GM10266 (cell line): ENCODE results near the gene ACTR8.

ENCODE experiments used
- DNase-seq: peaks from one replicate; pipeline ENCODE4 v3.0.0; 2012; ENCODE audit errors: extremely low spot score
- TF ChIP-seq, protein P1 (sequence below): IDR thresholded peaks from 2 replicates; pipeline ENCODE4 v1.5.1; 2012; ENCODE audit warnings: mild to moderate bottlenecking, low read depth; ENCODE audit not compliant: control insufficient read depth, insufficient read depth; ENCODE audit errors: missing control alignments

Gene ACTR8

DNA sequence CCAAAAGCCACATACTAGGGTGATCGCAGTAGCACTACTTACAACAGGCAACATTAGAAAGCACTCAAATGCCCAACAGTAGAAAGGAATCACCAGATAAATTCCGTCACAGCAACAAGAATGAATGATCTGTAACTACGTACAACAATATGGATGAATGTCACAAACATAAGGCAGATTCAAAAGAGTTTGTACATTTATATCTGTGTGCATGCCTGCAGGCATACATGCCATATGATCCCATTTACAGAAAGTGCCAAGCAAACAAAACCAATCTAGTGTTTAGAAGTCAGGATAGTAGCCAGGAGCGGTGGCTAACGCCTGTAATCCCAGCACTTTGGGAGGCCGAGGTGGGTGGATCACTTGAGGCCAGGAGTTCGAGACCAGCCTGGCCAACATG, 32.0 kb downstream of the ACTR8 start:
- no peak for DNase-seq
- TF ChIP-seq, protein P1, sequence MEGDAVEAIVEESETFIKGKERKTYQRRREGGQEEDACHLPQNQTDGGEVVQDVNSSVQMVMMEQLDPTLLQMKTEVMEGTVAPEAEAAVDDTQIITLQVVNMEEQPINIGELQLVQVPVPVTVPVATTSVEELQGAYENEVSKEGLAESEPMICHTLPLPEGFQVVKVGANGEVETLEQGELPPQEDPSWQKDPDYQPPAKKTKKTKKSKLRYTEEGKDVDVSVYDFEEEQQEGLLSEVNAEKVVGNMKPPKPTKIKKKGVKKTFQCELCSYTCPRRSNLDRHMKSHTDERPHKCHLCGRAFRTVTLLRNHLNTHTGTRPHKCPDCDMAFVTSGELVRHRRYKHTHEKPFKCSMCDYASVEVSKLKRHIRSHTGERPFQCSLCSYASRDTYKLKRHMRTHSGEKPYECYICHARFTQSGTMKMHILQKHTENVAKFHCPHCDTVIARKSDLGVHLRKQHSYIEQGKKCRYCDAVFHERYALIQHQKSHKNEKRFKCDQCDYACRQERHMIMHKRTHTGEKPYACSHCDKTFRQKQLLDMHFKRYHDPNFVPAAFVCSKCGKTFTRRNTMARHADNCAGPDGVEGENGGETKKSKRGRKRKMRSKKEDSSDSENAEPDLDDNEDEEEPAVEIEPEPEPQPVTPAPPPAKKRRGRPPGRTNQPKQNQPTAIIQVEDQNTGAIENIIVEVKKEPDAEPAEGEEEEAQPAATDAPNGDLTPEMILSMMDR = no peak

DNA sequence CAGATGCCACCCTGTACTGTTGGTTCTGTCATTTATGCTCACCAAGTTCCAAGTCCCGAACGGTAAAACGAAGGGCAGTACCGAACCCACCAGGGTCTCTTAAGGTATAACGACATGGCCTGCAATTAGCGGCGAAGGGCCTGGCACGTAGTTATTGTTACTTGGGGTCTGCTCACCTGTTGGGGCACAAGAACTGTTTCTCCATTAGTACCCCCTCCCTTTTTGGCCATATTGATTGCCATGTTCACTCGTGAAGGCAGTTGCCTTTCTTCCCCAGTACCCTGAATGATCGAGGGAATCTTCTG, 35.1 kb downstream of the ACTR8 start:
- DNase-seq = no peak
- TF ChIP-seq, protein P1 = no peak

DNA sequence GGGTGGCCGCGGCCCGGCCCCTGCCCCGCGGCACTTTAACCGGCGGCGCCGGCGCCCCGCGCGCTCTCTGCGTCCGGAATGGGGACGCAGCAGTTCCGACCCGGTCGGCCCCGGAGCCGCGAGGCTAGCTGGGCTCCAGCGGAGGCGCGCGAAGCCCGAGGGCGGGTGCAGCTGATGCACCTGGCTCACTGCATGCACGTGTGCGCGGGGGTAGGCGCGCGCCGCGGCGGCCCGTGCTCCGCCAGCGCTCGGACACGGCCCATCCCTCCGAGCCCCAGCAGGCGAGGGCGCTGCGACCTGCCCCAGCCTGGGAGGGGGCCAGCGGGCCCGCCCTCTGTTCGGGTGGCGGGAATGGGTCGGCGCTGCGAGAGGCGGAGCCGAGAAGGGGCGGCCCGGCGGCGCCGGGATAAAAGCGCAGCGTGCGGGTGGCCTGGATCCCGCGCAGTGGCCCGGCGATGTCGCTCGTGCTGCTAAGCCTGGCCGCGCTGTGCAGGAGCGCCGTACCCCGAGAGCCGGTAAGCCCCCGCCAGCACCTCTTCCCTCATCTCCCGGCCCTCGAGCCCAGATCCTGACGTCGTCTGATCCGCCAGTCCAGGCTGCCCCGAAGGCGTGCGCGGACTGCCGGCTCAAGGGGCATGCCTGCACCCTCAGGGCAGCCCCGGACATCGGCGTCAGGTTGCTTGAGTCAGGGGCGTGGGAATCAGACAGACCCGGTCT, 35.7 kb downstream of the ACTR8 start, which contains the start of the genes CHDH and IL17RB:
CHDH (minus strand) TSS at position 286 of the 717 bp plus-strand sequence. CDS start 22,411 bp downstream, outside the sequence.
IL17RB (plus strand) TSS at position 435 of the 717 bp plus-strand sequence; CDS start at position 456, 21 bp downstream.
- TF ChIP-seq, protein P1 = no peak
- DNase-seq = peak; percentile 60

DNA sequence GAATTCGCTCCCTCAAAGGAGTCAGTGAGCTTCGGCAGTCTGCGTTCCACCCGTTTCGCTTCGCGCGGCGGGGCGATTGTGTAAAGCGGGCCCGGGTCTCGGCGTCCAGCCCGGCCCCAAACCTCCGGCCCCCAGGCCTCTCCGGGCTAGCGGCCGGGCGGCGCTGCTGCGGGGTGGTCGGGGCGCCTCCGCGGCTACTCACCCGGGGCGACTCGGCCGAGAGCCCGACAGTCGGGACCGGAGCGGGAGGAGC, 36.1 kb downstream of the ACTR8 start:
- TF ChIP-seq, protein P1 = no peak

DNA sequence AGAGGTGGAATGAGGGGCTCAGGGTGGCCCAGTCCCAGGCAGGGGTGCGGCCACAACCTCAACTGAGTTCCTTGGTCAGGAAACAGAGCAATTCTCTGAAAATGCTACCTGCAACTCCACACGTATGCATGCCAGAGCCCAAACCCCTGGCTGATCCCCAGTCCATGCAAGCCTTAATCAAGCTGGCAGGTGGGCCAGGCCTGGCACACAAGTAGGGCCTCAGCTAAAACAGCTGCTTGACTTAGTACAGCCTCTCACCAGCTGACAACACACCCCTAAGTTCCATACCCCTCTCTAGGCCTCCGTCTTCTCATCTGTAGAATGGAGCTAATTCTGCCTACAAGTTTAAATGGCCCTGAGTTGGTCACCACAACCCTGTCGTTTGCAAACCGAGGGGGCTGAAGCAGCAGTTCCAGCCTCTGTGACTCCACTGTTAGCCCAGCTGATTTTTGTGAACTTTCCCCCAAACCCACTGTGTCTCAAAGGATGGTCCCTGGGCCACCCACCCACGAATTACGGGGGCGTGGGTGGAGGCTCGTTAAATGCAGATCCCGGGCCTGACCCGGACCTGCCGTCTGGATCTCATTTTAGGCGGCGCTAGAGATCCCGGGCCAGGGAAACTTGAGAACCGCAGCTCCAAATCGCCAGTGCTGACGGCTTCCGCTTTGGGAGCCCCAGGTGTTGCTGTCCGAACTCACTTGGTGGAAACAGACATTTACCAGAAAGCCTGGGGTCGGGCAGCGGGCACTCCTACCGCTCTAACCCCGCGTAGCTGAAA, 36.7 kb downstream of the ACTR8 start:
- peak; percentile 67 for DNase-seq
- TF ChIP-seq, protein P1 = peak; percentile 5

More for the DNA sequence above, 36.1 kb downstream of the ACTR8 start:
- no peak for DNase-seq

DNA sequence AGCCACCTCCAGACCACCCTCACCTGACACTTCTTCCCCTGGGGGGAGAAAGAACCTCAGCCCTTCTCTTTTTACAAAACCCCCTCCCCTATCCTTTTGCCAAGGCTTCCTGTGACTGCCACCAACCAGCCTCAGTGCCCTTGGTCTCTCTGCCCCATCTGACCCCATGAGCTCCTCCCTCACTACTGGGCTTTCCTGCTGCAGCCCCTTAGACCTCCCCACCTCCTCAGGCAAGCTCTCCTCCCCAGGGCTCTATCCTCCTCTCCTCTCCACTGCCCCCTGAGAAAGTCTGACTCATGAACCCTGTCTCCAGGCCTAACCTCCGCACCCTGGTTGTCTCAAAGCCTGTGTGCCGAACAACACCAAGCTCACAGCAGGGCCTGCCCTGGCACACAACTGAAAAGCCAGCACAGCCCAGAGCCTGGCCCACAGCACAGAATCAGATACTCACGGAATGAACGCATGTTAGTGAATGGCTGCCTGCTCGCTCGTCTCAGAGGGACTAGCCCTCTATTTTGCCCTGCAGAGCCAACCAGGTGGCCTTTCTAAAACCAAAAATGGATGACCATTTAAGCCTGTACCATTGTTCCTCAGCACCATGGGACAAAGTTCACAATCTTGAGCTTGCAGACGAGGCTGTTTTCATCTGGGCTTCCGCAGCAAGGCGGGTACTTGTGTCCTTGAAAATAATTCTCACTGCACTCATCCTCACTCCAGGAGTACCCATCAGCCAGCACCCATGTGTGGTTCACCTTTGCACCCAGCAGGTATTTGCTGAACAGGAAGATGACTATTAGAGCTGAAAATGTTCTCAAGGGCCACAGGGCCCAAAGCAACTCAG, 37.5 kb downstream of the ACTR8 start:
- TF ChIP-seq, protein P1 = no peak

More for the DNA sequence above, 37.5 kb downstream of the ACTR8 start:
- DNase-seq = no peak
